Fibroblast of lung (primary cell): ENCODE data around the gene PAEP. TPM values are rescaled to one million over a fixed set of nuclear protein-coding genes. Genes with fewer than 3 reads are reported as not detected.

Experiments used
- DNase-seq, 2 donors: peaks; one replicate each; pipeline versions ENCODE4 v3.0.0 to v3.0.0-alpha.2; 2010; ENCODE audit warnings: low read depth in 2 of 2
- H2AFZ ChIP-seq: 2 replicates; pipeline ENCODE4 v1.5.1; 2012; ENCODE audit warnings: low read length, control low read depth, inconsistent platforms
- H3K27ac ChIP-seq: 2 replicates; pipeline ENCODE4 v1.5.1; 2011; ENCODE audit warnings: low read length, control low read depth; ENCODE audit not compliant: insufficient read depth
- H3K27me3 ChIP-seq: 2 replicates; pipeline ENCODE4 v1.5.1; 2011; ENCODE audit warnings: mild to moderate bottlenecking, low read length; ENCODE audit not compliant: control insufficient read depth, insufficient read depth
- H3K36me3 ChIP-seq: 2 replicates; pipeline ENCODE4 v1.5.1; 2011; ENCODE audit warnings: low read length; ENCODE audit not compliant: control insufficient read depth, insufficient read depth
- H3K4me1 ChIP-seq: 2 replicates; pipeline ENCODE4 v1.5.1; 2011; ENCODE audit warnings: low read length; ENCODE audit not compliant: control insufficient read depth, insufficient read depth; ENCODE audit errors: extremely low read depth
- H3K4me2 ChIP-seq: 2 replicates; pipeline ENCODE4 v1.5.1; 2011; ENCODE audit warnings: low read length, control low read depth; ENCODE audit not compliant: insufficient read depth; ENCODE audit errors: extremely low read depth
- H3K4me3 ChIP-seq, 4 experiments: fragments of 200-600 bp in 1 of 4; sonication (generic) in 1 of 4; replicated peaks in 1 of 4; 2 replicates each; pipeline ENCODE4 v1.5.1; 2011 to 2016; ENCODE audit warnings: low read length in 4 of 4, low read depth in 3 of 4, mild to moderate bottlenecking in 3 of 4, control low read depth in 2 of 4, inconsistent platforms in 1 of 4, mixed read lengths in 1 of 4; ENCODE audit not compliant: insufficient read depth in 1 of 4; ENCODE audit errors: control extremely low read depth in 1 of 4
- H3K79me2 ChIP-seq: 2 replicates; pipeline ENCODE4 v1.5.1; 2012; ENCODE audit warnings: mild to moderate bottlenecking, low read length, inconsistent platforms; ENCODE audit not compliant: control insufficient read depth, insufficient read depth
- H3K9ac ChIP-seq: 2 replicates; pipeline ENCODE4 v1.5.1; 2011; ENCODE audit warnings: mild to moderate bottlenecking, low read length, control low read depth; ENCODE audit not compliant: insufficient read depth
- H3K9me3 ChIP-seq: 2 replicates; pipeline ENCODE4 v1.5.1; 2012; ENCODE audit warnings: low read depth, low read length; ENCODE audit not compliant: control insufficient read depth, insufficient read depth
- H4K20me1 ChIP-seq: 2 replicates; pipeline ENCODE4 v1.5.1; 2011; ENCODE audit warnings: low read length; ENCODE audit not compliant: control insufficient read depth, insufficient read depth; ENCODE audit errors: extremely low read depth
- CTCF ChIP-seq, 2 donors: IDR thresholded peaks in 1 of 2; conservative IDR thresholded peaks in 1 of 2; 1 replicate in 1 of 2; 2 replicates in 1 of 2; pipeline ENCODE4 v1.5.1; 2011 to 2012; ENCODE audit warnings: low read length in 2 of 2, control low read depth in 1 of 2, inconsistent platforms in 1 of 2, low read depth in 1 of 2, mild to moderate bottlenecking in 1 of 2
- EZH2 ChIP-seq: IDR thresholded peaks from 2 replicates; pipeline ENCODE4 v1.5.1; 2012; ENCODE audit warnings: low read length, control low read depth, mild to moderate bottlenecking; ENCODE audit errors: missing control alignments
- polyA plus RNA-seq, 2 donors: library from polyadenylated mRNA; depleted of rRNA in 1 of 2; stranded (reverse) in 1 of 2; unstranded in 1 of 2; fragments of >200 nt; gene quantifications; 2 replicates each; pipeline ENCODE4 v1.2.1, GENCODE V29; 2011 to 2012; ENCODE audit warnings: missing spikeins in 1 of 2
- total RNA-seq: library from RNA; depleted of rRNA; stranded (reverse); fragments of >200 nt; gene quantifications from 2 replicates; pipeline ENCODE4 v1.2.1, GENCODE V29; 2014

The PAEP gene
- total and polyA plus RNA-seq, 2 donors (not counting 1 experiment from before 2014, with no cell fraction given) = not detected

DNA sequence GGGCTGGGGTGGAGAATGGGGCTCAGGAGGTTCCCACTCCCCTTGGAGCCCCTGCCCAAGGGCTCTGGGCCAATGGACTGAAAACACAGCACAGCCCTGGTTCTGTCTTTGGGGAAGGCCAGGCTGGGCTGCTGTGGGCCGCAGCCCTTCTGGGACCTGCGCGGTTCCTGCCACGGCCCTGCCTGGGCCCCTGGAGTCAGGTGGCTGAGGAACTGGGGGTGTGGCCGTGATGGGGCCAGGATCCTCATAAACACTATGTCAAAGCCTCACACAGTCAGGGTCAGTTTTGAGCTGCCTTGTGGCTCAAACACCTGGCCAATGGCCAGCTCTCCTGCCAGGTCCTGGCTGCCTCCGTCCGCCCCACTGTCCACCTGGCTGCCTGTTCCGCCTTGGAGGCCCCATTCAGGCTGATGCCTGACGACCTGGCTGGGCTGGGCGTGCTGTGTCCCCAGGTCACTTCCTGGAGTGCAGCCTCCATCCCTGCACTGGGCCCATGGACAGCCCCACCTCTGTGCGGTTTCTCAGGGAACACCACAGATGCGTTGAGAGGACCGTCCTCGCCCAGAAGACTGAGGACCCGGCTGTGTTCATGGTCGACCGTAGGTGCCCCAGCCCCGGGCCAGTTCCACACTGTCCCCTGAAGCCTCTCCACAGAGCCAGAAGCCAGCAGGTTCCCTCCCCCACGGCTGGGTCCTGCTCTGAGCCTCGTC is 27.5 kb downstream of the PAEP start:
- H3K36me3 ChIP-seq = no peaks in the 10 kb centered on the region
- H3K9me3 ChIP-seq = no peaks in the 10 kb centered on the region
- TF ChIP-seq CTCF (conservative IDR thresholded peaks at IDR 0.05 in 1 of 2, IDR thresholded peaks at IDR 0.05 in 1 of 2; ENCODE audit: low read depth in 1 of 2, low read length in 2 of 2) = no peak
- TF ChIP-seq EZH2 = no peak
- H3K4me3 ChIP-seq = no peak overlapping the region
- H3K4me1 ChIP-seq = no peaks in the 10 kb centered on the region
- DNase-seq = no peak
- H3K27ac ChIP-seq = no peak overlapping the region
- no peaks in the 10 kb centered on the region for H3K79me2 ChIP-seq
- H3K9ac ChIP-seq = no peak overlapping the region
- H2AFZ ChIP-seq = no peak overlapping the region
- H3K27me3 ChIP-seq = no peaks in the 10 kb centered on the region
- H4K20me1 ChIP-seq = no peaks in the 10 kb centered on the region
- H3K4me2 ChIP-seq = no peak overlapping the region

GRCh38 chr9:135589596-135590485 is 28.3 kb downstream of the PAEP start:
- no peak overlapping the region for H3K4me3 ChIP-seq
- H3K27me3 ChIP-seq = no peaks in the 10 kb centered on the region
- no peaks in the 10 kb centered on the region for H3K4me1 ChIP-seq
- no peak overlapping the region for H2AFZ ChIP-seq
- no peak overlapping the region for H3K27ac ChIP-seq
- no peak overlapping the region for H3K9ac ChIP-seq
- TF ChIP-seq EZH2 = no peak
- H3K36me3 ChIP-seq = no peaks in the 10 kb centered on the region
- no peaks in the 10 kb centered on the region for H4K20me1 ChIP-seq
- no peak for DNase-seq
- H3K4me2 ChIP-seq = no peak overlapping the region
- no peaks in the 10 kb centered on the region for H3K79me2 ChIP-seq
- H3K9me3 ChIP-seq = no peaks in the 10 kb centered on the region

DNA sequence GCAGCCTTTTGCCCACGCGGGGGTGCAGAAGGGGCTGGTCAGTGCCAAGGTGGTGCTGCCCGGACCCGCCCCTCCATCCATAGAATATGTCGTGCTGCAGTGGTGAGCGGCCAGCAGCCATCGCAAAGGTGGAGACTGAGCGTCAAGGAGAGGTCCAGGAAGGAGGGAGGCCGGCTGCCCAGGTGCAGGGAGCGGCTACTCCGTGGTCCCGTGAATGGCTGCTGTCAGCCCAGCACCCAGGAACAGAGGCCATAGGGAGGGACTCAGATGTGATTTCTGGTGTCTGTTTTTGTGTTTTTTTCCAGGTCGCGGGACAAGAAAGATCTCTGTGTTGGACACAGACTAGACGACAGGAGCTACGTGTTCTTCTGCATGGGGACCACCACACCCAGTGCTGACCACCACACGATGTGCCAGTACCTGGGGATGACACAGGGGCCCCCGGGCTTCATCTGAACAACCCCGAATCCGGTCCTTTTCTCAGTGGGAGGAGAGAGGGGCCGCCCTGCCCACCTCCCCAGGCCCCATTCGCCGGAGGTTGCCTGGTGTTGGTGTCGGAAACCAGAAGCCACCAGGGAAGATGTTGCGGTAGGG is 29.0 kb downstream of the PAEP start:
- Histone ChIP-seq H3K27me3 (no peaks in the 10 kb centered on the region), H3K79me2 (no peaks in the 10 kb centered on the region), H2AFZ (no peak overlapping the region), H3K27ac (no peak overlapping the region), H3K4me1 (no peaks in the 10 kb centered on the region), H3K9me3 (no peaks in the 10 kb centered on the region), H3K4me3 (no peak overlapping the region), H3K36me3 (no peaks in the 10 kb centered on the region), H3K9ac (no peak overlapping the region), H3K4me2 (no peak overlapping the region), H4K20me1 (no peaks in the 10 kb centered on the region)
- DNase-seq = no peak
- TF ChIP-seq CTCF (conservative IDR thresholded peaks at IDR 0.05 in 1 of 2, IDR thresholded peaks at IDR 0.05 in 1 of 2; ENCODE audit: low read depth in 1 of 2, low read length in 2 of 2) (no peak), EZH2 (no peak)
